ENCODE data around the gene LUM.
A peak's percentile ranks its signal among the peaks of the same experiment; 100 is the strongest.

LUM gene

DNA sequence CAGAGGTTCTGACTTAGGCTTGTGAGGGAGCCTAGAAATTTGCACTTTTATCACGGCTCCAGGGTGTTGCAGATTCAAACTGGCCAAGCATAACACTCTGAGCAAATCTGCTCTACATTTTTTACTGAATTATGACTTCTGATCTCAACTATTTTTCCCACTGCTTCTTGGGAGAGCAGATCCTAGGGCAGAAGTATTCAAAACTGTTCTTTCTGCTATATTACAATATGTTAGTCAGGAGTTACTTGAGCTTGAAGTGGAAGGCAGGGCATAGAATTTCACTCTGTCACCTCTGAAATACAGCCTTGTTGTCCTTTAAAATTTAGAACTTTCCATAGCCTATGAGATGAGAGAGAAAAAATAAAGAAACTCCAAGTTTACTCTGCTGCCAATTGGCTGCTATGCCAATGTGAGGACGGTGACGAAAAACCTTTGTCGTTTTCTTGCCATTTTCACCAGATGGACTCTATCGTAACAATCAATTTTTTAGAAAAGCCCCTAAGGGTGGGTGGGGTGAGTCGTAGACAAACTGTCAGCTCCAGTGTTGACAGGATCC lies 37.1 kb downstream of the LUM start:
- no peak for DNase-seq (ENCODE audit: low spot score)

DNA sequence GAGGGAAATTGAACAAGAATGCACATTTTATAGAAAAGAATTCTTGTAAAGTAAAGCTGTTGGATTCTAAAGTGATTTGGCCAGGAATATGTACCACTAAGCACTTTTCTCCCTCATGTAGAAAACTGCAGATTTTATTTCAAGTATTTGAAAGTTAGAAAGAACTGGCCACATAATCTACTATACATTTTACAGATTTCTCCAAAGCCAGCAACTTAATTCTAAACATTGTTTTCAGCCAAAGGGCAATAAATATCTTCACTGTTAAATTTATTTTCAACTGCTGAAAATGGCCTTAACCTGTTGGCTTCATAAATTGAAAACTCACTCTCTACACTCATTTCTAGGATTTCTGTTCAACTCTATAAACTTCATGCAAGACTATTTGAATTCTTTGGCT lies 37.9 kb downstream of the LUM start:
- DNase-seq (ENCODE audit: low spot score), result no peak

- DNase-seq (ENCODE audit: low spot score), result no peak
These were observed 38.4 kb downstream of the LUM start for GRCh38 chr12:91072931-91073330.

DNA sequence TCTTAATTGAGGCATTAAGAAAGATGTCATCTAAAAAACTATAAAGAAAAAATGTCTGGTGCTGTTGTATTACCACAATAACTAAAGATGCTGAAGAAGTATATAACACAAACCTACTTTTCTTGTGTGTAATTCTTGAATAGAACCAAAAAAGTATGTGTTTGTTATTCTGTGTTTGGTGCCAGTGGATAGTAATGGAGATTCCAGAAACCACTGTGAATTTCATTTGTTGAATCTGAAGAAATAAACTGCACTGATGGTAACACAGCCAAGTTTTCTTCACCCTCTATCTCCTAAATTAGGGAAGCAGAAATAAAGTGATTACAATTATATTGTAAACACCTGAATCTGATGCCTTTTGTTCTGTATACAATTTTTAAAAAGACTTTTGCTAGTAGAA lies 40.4 kb downstream of the LUM start:
- no peak for DNase-seq (ENCODE audit: low spot score)

DNA sequence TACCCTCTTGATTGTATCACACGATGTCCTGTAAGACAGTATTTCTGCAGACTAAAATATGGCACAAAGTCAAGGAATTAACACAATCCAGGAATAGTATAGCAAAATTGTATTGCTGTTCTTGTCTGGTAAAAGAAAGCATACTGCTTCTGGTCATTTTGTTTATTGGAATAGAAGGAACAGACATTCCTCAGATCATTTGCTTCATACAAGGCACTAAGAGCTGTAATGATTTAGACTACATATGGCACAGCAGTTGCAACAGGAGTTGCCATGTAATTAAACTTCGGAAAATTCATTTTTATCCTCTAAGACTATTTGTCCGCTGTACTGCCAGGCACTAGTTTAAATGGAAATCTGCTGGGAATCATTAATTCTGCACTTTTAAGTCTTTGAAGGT lies 45.9 kb downstream of the LUM start:
- no peak for DNase-seq (ENCODE audit: low spot score)

GRCh38 chr12:91064640-91065039 lies 46.7 kb downstream of the LUM start:
- no peak for DNase-seq (ENCODE audit: low spot score)

- no peak for DNase-seq (ENCODE audit: low spot score)
These were observed 50.2 kb downstream of the LUM start for GRCh38 chr12:91061091-91061490.

DNA sequence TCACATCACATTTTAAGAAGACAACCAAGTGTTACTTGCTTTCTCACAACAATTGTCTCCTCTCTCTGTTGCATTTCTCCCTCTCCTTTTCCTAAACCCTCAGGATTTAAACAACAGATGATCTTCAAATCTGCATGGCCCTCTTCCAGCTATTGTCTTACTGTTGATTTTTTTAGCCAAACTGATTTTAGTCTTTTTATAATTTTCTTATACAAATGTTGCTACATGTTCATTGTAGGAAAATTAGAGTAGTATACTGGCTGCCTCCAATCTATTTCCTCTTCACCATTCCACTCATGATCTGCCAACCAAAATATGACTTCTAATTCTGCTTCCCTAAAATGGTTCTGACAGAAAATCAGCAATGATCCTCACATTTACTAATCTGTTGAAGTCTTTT lies 52.1 kb downstream of the LUM start:
- DNase-seq (ENCODE audit: low spot score), result no peak

- DNase-seq (ENCODE audit: low spot score), result no peak
These were observed 52.5 kb downstream of the LUM start for GRCh38 chr12:91058786-91059185.

DNA sequence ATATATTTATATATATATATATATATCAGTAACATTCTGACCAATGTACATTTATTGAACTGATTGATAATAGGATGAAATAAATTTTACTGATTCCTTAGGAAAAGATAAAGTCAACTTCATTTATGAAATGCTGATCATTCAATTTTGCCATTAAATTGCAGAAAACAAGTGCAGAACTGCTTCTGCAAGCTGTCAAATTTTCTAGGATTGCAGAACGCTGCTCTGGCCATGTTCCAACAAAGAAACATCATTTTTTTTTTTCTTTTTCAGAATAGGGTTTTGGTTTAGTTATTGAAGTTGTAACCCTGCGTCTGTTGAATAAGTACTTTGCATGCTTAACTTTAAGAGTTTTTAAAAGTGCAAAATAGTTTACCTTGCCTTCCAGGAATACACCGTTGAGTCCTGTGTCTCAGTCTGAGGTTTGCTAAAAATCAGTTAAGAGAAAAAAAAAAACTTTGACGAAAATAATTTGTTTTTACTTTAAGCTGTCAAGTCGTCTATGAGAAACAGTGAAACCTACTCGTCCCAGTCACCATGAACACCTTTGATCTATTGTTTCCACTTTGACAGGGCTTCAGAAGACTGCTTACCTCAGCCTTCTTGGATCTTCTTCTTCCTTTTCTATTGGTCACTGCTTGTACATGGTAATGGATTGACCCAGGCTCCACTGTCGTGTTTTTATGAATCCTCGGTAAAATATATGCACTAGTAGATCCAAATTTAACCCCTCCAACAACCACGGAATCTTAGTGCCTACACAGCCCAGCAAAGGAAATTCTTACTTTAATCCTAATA lies 53.7 kb downstream of the LUM start, which contains the start of gene KERA:
TSS of gene KERA (minus strand) at position 657 of the 798 bp plus-strand sequence. CDS start 1,743 bp downstream, outside the sequence.
- no peak for DNase-seq (ENCODE audit: low spot score)

GRCh38 chr12:91056488-91056887 lies 54.8 kb downstream of the LUM start:
- DNase-seq (ENCODE audit: low spot score), result no peak

DNA sequence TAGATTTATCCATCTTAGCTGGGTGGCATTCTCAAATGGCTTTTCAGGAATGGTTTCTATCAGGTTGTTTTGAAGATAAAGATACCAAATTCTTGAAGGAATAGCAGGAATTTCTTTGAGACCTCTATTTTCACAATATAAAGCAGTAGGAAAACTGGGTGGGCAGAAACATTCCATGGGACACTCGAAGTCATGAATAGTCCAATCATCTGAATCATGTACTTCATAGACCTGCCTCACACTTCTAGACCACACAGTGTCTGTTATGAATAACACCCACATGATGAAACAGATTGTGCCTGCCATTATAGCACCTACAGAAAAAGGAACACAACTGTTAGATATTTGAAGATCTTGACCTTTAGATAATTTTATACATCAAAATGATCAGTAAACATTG lies 55.3 kb downstream of the LUM start:
- no peak for DNase-seq (ENCODE audit: low spot score)

DNA sequence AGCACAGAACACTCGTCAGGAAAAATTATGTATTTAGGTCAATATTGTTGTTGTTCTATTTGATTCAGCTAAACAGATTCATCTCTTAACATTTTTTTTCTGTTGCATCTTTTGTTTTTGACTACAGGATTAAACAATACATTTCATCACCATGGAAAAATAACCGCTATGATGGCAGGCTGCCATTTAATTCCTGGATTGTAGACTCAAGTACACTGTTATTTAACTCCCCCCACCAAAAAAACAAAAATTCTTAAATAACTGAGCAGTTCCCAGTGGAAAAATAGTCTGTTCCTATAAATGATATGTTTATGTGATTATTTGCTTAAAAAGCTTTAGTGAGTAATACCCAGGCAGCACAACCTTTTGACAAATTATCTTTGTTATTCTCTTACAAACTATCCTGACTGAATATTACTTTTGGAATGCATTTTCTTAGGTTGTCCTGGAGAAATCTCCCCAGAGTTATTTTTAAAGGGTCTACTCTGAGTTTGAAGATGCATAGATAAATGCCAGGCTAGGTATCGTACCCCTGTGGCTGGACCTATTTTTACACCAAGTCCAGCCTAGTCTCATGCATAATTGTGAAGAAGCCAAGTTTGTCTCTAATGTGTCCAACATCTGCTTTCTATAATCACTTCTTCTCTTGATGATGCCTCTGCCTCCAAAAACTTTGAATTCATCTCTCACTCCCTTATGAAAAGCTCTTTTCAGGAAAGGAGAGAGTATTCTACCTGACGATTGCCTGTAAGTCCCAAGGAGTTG lies 57.2 kb downstream of the LUM start:
- peak; percentile 5 for DNase-seq (ENCODE audit: low spot score)
